Stimulated activated CD8-positive, alpha-beta memory T cell treated with anti-CD3 and anti-CD28 coated beads, Interleukin-15, amount 100 ng/mL, for 24 hours (primary cell): ENCODE measurements around the gene SMURF2.
"Not testable (repeated sequence)": the region's sequence is repeated elsewhere in the genome, so short reads cannot be mapped to it uniquely, and the experiment has no call there.

Experiments used
- DNase-seq: peaks from one replicate; pipeline ENCODE4 v3.0.0-alpha.2; 2020; ENCODE audit warnings: low read depth

SMURF2 gene

DNA sequence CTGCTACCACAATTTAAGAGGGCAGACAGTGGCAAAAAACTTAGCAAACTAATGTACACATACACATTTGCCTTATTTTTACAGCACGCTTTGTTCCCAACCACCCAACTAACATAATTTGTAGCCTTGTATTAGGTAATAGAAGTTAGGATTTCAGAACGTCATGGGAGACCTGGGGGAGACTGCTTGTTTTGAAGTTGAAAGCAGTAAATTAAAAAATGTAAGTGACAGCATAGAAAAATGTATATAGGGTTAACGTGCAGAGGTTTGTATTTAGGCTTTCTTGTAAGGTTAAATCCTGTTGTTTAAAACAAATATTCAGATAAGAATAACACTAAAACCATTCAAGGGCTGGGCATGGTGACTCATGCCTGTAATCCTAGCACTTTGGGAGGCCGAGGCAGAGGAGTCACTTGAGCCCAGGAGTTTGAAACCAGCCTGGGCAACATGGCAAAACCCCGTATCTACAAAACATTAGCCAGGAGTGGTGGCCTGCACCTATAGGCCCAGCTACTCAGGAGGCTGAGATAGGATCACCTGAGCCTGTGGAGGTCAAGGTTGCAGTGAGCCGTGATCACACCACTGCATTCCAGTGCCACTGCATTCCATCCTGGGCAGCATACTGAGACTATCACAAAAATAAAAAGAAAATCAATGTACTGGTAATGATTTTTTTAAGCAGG is 2.3 kb upstream of the SMURF2 start:
- not testable (repeated sequence) for DNase-seq

DNA sequence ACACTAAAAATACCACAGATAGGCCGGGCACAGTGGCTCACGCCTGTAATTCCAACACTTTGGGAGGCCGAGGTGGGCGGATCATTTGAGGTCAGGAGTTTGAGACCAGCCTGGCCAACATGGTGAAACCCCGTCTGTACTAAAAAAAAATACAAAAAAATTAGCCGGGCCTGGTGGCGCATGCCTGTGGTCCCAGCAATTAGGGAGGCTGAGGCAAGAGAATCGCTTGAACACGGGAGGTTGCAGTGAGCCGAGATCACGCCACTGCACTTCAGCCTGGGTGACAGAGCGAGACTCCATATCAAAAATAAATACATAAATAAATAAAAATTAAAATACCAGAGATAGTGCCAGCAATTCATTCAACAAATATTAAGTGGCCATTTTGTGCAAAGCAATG is 1.7 kb upstream of the SMURF2 start:
- not testable (repeated sequence) for DNase-seq

DNA sequence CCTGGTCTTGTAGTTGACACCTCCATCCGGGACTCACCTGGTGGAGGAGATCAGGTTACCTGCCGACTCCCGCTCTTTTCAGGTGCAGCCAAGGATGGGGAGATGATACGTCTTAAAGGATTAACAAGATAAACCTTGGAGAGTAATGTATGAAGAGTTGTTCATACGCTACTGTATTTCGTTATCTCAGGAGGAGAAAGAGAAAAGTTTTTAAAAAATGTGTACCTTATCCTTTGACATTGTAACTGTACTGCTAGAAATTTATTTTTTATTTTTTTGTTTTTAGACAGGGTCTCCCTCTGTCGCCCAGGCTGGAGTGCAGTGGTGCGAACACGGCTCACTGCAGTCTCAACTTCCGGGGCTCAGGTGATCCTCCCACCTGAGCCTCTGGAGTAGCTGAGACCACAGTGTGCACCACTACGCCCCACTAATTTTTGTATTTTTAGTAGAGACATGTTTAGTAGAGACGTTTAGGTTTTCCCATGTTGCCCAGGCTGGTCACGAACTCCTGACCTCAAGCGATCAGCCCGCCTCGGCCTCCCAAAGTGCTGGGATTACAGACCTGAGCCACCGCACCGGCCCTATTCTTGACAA is 764 bp upstream of the SMURF2 start:
- DNase-seq, result no peak

DNA sequence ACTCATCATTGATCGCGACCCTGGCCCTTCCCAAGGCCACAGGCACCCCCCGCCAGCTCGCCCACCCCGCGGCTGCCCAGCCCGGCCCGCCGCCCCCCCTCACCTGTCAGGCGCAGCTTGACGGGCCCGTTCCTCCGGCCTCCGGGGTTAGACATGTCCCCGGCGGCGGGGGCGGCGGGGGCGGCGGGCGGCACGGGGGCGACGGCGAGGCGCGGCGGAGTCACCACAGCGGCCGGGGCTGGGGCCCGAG is 456 bp downstream of the SMURF2 start:
- peak; percentile 3 for DNase-seq

DNA sequence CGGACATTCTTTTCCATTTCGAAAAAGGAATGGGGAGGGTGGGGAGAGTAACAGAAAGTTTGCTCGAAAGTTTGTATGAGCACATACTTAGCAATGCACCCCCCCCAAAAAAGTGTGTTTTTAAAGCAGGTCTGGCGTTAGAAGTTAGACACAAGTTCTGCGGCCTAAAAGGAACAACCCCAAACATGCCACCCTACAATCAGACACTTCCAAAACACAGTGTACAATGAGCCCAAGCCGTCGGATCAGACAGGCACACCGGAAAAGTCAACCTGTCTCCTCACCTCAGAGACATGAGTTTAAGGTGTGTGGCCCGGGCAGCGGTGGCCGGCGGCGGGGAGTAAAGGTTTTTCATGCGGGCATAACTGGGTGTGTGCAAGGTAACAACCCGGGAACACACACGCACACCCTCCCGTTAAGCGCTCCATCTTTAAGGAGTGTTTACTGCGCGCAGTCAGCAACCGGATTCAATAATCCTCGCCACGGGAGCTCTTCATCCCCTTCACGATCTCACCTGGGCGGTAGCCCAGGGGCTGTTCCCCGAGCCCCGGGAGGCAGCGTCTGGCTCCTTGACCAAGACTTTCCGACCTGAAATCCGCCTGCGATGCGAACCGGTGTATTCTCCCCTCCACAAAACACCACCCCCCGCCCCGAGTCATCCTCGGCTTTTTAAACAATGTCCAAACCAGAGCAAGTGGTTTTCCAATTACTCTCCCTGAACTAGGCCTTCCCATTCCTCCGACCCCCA is 955 bp downstream of the SMURF2 start:
- not testable (repeated sequence) for DNase-seq

DNA sequence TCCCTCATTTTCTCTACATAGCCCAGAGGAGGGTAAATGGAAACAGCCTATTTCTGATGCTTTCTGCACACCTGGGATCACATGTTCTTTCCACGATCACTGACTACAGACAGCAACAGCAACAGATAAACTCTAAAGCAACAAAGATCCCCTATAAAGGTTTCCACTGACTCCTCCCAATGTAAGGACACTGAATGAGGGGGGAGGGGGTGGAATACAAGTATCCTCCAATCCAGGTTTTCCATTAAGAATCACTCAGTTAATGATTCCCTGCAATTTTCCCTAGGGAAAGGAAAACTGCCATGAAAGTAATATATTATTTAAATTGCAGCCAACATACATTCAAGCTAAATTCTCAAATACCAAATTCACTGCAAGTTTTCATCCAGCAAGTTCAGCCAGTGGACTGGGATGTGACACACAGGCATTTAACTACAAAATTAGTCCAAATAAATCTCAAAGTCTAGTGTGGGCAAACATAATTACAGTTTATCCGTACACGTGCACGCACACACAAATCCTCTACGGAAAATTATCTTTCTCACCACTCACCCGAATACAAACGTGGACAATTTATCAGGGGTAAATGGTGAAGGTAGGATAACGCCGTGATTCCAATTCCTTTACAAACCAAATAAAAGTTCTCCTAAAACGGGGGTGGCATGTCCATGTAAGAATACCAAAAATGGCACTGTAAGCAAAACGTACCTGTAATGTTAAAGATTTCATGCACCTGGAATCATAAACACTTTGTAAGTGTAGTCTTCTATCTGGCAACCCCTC is 1.7 kb downstream of the SMURF2 start:
- not testable (repeated sequence) for DNase-seq

DNA sequence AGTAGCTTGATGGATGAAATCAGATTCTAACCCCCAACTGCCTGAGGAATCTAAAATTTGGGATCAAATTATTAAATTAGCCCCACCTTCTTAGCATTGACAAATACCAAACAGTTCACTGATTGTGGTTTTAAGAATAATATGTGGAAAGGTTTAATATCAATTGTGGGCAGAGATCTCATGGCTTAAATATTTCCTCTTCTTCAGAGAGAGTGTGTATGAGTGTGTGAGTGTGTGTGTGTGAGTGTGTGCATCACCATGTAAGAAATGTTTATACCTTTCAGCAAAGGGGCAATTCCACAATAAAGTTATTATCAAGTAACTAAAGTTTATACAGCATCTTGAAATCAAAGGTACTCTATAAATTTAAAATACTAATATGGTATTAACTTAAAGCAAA is 3.2 kb downstream of the SMURF2 start:
- no peak for DNase-seq

DNA sequence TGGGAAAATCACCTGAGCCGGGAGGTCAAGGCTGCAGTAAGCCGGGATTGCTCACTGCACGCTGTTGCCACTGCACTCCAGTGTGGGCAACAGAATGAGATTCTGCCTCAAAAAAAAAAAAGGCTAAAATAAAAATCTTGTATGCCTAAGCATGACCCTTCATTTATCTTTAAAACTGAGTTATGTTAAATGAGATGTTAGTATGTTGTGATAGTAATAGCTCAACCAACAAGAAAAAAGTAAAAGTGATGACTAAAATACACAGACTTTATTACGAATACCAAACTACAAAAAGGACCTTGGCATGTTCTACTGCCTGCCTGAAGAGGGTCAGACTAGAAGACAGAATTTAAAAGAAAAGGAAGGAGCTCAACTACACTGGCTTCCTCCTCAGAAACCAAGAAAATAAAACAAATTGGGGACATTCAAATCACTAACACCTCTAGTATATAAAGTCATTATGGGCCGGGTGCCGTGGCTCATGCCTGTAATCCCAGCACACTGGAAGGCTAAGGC is 4.4 kb downstream of the SMURF2 start:
- no peak for DNase-seq

DNA sequence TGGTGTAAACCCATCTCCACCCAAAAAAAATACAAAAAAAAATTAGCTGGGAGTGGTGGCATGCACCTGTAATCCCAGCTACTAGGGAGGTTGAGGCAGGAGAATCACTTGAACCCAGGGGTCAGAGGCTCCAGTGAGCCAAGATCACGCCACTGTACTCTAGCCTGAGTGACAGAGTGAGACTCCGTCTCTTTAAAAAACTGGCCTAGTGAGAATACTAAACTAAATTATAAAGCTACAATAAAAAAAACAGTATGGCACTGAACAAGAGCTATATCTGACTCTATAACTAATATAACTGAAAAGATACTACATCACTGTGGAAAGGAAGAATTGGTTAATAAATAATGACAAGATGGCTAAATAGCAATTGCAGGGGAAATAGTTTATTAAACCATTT is 6.4 kb downstream of the SMURF2 start:
- DNase-seq, result no peak

DNA sequence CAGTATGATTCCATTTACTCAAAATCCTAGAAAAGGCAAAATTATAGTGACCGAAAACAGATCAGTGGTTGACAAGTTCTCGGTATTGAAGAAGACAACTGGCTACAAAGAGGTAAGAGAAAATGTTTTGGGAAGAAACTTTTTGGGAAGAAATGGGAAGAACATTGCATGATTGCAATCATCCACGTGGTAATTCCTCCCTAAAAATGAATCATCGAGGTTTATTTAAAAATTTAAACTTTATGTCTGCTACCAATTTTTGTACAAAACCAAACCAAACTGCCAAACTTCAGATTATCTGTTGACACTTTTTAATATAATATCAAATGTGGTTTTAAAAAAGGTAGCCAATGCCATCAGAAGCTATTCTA is 8.1 kb downstream of the SMURF2 start:
- DNase-seq, result no peak

DNA sequence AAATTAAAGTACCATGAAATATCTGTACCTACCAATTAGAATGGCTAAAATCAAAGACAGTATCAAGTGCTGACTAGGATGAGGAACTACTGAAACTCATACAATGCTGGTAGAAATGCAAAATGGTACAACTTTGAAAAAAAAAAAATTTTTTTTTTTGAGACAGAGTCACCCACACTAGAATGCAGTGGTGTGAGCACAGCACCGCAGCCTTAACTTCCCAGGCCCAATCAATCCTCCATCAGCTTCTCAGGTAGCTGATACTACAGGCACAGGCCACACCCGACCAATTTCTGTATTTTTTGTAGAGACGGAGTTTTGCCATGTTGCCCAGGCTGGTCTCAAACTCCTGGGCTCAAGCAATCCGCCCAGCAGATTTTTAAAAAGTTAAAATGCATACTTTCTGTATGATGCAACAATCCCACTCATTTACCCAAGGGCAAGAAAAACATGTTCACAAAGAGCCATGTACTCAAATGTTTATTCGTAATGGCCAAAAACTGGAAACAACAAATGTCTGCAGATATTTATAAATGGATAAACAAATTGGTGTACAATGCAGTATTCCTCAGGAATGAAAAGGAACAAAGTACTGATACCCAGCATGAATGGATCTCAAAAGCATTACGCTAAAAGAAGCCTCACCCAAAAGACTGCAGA is 8.7 kb downstream of the SMURF2 start:
- no peak for DNase-seq

DNA sequence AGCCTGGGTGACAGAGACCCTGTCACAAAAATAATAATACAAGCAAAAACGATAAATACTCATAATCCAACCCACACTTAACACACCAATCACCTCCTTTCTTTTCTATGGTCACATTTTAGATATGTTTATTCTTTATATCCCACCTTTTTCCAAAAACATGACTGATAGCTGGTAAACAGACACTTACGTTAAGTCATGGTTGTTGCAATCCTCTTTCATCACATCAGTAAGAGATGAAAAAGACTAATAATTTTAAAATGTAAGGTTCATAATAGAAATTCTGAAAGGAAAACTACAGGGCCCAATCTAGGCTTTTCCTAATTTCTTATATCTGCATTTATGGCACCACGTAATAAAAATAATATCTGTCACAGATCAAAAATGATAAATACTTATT is 10.2 kb downstream of the SMURF2 start:
- DNase-seq, result no peak

DNA sequence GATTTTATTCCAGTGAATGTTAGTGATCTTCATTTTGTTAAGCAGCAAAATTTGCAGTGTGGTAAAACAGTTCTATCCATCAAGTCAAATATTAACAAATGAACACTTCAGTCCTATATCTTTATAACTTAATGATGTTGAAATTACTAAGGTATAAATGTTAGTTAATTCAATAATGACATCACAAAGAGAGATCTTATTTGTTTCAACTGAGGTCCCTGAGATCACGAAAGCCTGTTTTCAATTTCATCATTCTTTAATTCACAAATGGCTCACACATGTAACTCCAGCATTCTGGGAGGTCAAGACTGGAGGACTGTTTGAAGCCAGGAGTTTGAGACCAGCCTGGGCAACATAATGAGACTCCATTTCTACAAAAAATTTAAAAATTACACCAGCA is 13.9 kb downstream of the SMURF2 start:
- no peak for DNase-seq

DNA sequence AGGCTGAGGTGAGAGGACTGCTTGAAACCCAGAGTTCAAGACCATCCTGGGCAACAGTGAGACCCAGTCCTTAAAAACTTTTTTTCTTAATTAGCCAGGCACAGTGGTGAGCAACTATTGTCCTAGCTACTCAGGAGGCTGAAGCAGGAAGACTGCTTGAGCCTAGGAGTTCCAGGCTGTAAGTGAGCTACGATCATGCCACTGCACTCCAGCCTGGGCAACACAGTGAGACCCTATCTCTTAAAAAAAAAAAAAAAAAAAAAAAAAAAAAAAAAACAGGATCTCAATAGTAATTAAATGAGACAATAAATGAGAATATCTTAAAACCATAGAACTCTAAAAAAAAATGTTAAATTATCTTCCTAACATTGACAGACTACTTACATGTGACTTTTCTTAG is 14.3 kb downstream of the SMURF2 start:
- no peak for DNase-seq

DNA sequence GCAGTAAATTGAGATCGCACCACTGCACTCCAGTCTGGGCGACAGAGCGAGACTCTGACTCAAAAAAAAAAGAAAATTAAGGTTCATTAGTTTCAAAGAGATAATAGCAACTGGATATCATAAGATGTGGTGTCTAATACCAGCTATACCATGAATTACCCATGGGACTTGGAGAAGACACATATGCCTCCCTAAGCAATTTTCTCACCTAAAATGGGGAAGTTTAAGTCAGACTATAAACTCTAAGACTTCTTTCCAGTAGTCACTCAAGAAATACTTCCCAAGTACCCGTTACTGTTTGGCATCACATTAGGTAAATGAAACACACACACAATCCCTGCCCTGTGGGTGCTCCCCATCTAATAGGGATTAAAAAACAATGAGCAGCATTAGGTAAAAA is 22.6 kb downstream of the SMURF2 start:
- DNase-seq, result no peak

DNA sequence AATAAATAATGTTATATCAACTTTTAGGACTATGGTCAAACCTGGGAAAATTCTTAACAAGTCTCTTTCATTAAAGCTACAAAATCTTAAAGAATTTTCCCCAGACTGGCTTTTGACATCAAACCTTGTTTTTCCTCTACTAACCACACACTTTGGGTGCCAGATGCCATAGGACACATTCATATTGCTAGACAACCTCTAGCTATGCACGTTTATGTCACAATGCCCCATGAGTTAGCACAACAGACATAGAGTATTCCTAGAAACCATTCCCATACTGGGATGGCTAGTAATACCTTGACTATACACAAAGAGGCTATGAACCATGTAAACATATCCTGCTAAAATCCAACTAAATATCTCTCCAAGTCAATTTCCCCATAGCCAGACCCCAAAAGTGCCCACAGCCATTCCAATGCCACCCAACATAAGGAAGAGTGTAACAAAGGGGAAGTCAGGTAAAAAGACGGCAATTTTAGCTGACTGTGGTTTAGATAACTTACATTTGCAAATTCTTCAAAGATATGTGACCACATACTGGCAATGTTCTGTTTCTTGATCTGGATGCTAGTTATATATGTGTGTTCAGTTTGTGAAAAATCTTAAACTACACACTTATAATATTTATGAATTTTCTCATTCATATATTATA is 23.4 kb downstream of the SMURF2 start:
- DNase-seq, result no peak

DNA sequence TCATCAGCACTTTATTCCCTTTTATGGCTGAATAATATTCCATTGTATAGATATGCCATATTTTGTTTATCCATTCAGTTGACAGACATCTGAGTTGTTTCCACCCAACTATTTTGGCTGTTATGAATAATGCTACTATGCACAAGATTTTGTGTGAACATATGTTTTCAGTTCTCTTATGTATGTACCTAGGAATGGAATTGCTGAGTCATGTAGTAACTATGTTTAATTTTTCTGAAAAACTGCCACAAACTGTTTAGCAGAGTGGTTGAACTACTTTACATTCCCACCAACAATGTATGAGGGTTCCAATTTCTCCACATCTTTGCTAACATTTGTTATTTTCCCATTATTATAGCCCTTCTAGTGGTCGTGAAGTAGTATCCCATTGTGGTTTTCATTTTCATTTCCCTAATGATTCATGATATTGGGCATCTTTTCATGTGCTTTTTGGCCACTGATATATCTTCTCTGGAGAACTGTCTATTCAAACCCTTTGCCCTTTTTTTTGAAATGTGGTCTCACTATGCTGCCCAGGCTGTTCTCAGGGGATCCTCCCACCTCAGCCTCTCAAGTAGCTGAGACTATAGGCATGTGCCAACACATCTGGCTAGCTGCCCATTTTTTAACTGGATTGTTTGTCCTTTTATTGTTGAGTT is 26.3 kb downstream of the SMURF2 start:
- DNase-seq, result no peak

DNA sequence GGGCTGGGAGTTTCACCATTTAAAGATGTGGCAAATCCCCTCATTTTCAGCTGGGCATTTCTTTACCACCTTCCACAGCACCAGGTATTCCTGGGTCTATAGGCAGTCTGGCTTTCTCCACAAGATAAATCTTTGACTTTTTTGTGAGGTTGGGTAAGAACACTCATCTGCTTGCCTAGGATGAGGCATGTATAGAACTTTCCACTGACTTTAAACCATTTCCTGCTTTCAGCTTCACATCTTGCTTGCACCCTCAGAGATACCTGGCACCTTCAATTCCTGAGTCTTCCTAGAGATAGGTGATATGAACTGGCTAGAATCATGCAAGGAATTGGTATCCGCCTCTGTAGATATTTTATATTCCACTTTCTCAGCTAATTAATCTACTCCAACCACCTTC is 27.9 kb downstream of the SMURF2 start:
- DNase-seq, result no peak

DNA sequence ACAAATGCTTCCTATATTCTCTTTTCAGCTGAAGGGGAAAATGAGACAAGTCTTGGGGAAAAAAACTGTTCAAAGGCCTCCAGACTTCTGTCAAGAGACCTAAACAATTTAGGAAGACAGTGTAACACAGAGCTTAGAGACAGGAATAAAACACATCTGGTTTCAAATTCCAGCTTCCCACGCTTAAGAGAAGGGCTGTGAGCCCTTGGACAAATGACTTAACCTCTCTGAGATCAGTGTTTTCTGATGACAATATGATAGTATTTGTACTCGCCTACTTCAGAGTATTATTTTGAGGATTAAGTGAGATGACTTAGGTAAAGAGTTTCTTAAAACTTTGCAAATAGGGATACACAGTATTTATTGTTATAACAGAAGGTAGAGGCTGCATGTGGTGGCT is 29.5 kb downstream of the SMURF2 start:
- no peak for DNase-seq

DNA sequence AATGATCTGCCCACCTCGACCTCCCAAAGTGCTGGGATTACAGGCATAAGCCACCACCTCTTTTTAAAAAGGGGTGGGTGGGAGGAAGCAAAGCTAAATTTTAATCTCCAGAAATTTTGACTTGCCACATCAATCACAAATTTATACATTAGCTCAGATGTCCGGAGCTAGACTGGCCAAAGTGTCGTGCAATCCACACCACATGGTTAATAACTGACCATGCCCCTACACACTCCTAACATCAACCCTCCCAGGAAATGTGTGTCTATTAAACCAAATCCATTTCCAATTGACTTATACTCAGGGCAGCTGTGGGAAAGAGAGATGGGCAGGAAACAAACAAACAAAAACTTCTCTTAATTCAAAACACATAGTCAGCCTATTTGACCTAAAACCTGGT is 29.9 kb downstream of the SMURF2 start:
- DNase-seq, result no peak
